Mononuclear cell (primary cell): ENCODE data around the gene DUSP10. TPM values are rescaled to one million over a fixed set of nuclear protein-coding genes. Genes with fewer than 3 reads are reported as not detected.

Experiments used
- H3K27me3 ChIP-seq: 2 replicates; pipeline ENCODE4 v1.6.0; 2011; ENCODE audit warnings: low read length, control low read depth; ENCODE audit not compliant: insufficient read depth
- H3K4me1 ChIP-seq: 2 replicates; pipeline ENCODE4 v1.5.1; 2011; ENCODE audit warnings: mild to moderate bottlenecking, low read length, control low read depth; ENCODE audit not compliant: insufficient read depth
- H3K4me3 ChIP-seq: 2 replicates; pipeline ENCODE4 v1.5.1; 2011; ENCODE audit warnings: mild to moderate bottlenecking, low read length, moderate library complexity
- H3K9me3 ChIP-seq: 2 replicates; pipeline ENCODE4 v1.5.1; 2011; ENCODE audit warnings: low read depth, mild to moderate bottlenecking, control low read depth, low read length
- total RNA-seq: library from RNA; depleted of rRNA; stranded (reverse); fragments of >200 nt; gene quantifications from one replicate; pipeline ENCODE4 v1.2.3, GENCODE V29; 2012

Gene DUSP10
- total RNA-seq, 1 donor, result 104 TPM

GRCh38 chr1:221688488-221688843 is 53.4 kb downstream of the DUSP10 start:
- Histone ChIP-seq H3K4me1 (peaks cover 4% of the 10 kb centered on the region), H3K27me3 (no peaks in the 10 kb centered on the region), H3K9me3 (no peaks in the 10 kb centered on the region), H3K4me3 (no peak overlapping the region)

GRCh38 chr1:221687836-221688487 is 53.9 kb downstream of the DUSP10 start:
- H3K4me1 ChIP-seq, result peaks cover 4% of the 10 kb centered on the region
- H3K4me3 ChIP-seq, result no peak overlapping the region
- no peaks in the 10 kb centered on the region for H3K9me3 ChIP-seq
- H3K27me3 ChIP-seq, result no peaks in the 10 kb centered on the region

- peaks cover 6% of the 10 kb centered on the region for H3K9me3 ChIP-seq
- H3K4me1 ChIP-seq, result no peaks in the 10 kb centered on the region
- no peak overlapping the region for H3K4me3 ChIP-seq
- no peaks in the 10 kb centered on the region for H3K27me3 ChIP-seq
Observed at GRCh38 chr1:221683681-221684080, 58.2 kb downstream of the DUSP10 start.

GRCh38 chr1:221680085-221680484 is 61.8 kb downstream of the DUSP10 start:
- H3K4me3 ChIP-seq, result no peak overlapping the region
- peaks cover 6% of the 10 kb centered on the region for H3K9me3 ChIP-seq
- no peaks in the 10 kb centered on the region for H3K4me1 ChIP-seq
- no peaks in the 10 kb centered on the region for H3K27me3 ChIP-seq

GRCh38 chr1:221678014-221678413 is 63.9 kb downstream of the DUSP10 start:
- Histone ChIP-seq H3K9me3 (peaks cover 6% of the 10 kb centered on the region), H3K27me3 (no peaks in the 10 kb centered on the region), H3K4me3 (no peak overlapping the region), H3K4me1 (no peaks in the 10 kb centered on the region)

- Histone ChIP-seq H3K4me1 (no peaks in the 10 kb centered on the region), H3K9me3 (peaks cover 6% of the 10 kb centered on the region), H3K4me3 (no peak overlapping the region), H3K27me3 (no peaks in the 10 kb centered on the region)
Observed at GRCh38 chr1:221675880-221676800, 65.7 kb downstream of the DUSP10 start.

- H3K4me3 ChIP-seq, result no peak overlapping the region
- peaks cover 2% of the 10 kb centered on the region for H3K4me1 ChIP-seq
- H3K9me3 ChIP-seq, result no peaks in the 10 kb centered on the region
- no peaks in the 10 kb centered on the region for H3K27me3 ChIP-seq
Observed at GRCh38 chr1:221672965-221673364, 68.9 kb downstream of the DUSP10 start.

- no peaks in the 10 kb centered on the region for H3K27me3 ChIP-seq
- H3K9me3 ChIP-seq, result no peaks in the 10 kb centered on the region
- no peak overlapping the region for H3K4me3 ChIP-seq
- peaks cover 9% of the 10 kb centered on the region for H3K4me1 ChIP-seq
Observed at GRCh38 chr1:221672239-221672645, 69.6 kb downstream of the DUSP10 start.

GRCh38 chr1:221670081-221670480 is 71.8 kb downstream of the DUSP10 start:
- Histone ChIP-seq H3K9me3 (no peaks in the 10 kb centered on the region), H3K4me1 (peaks cover 10% of the 10 kb centered on the region), H3K4me3 (no peak overlapping the region), H3K27me3 (no peaks in the 10 kb centered on the region)

- no peaks in the 10 kb centered on the region for H3K9me3 ChIP-seq
- H3K4me1 ChIP-seq, result peaks cover 10% of the 10 kb centered on the region
- H3K4me3 ChIP-seq, result no peak overlapping the region
- no peaks in the 10 kb centered on the region for H3K27me3 ChIP-seq
Observed at GRCh38 chr1:221669441-221669840, 72.4 kb downstream of the DUSP10 start.

GRCh38 chr1:221667504-221667903 is 74.4 kb downstream of the DUSP10 start:
- Histone ChIP-seq H3K4me1 (peaks cover 10% of the 10 kb centered on the region), H3K27me3 (no peaks in the 10 kb centered on the region), H3K4me3 (no peak overlapping the region), H3K9me3 (no peaks in the 10 kb centered on the region)

GRCh38 chr1:221664253-221664652 is 77.6 kb downstream of the DUSP10 start:
- Histone ChIP-seq H3K9me3 (no peaks in the 10 kb centered on the region), H3K27me3 (no peaks in the 10 kb centered on the region), H3K4me1 (peaks cover 10% of the 10 kb centered on the region)

GRCh38 chr1:221663321-221663720 is 78.6 kb downstream of the DUSP10 start:
- H3K4me1 ChIP-seq, result peaks cover 10% of the 10 kb centered on the region
- H3K4me3 ChIP-seq, result no peak overlapping the region
- H3K27me3 ChIP-seq, result no peaks in the 10 kb centered on the region
- no peaks in the 10 kb centered on the region for H3K9me3 ChIP-seq

More at GRCh38 chr1:221664253-221664652, 77.6 kb downstream of the DUSP10 start:
- no peak overlapping the region for H3K4me3 ChIP-seq

- Histone ChIP-seq H3K9me3 (no peaks in the 10 kb centered on the region), H3K27me3 (no peaks in the 10 kb centered on the region), H3K4me1 (no peaks in the 10 kb centered on the region), H3K4me3 (no peak overlapping the region)
Observed at GRCh38 chr1:221655766-221656305, 86.1 kb downstream of the DUSP10 start.
